GM21390 (cell line): ENCODE data around the gene C16orf54.
A peak's percentile ranks its signal among the peaks of the same experiment; 100 is the strongest.
"Not testable (repeated sequence)": the region's sequence is repeated elsewhere in the genome, so short reads cannot be mapped to it uniquely, and the experiment has no call there.

ENCODE experiments used
- ATAC-seq: cut with Tn5 transposase; IDR thresholded peaks from one replicate; pipeline ENCODE4 v1.9.1; 2021; ENCODE audit not compliant: unreplicated experiment

Gene C16orf54

GRCh38 chr16:29745853-29746345 lies at the start of gene C16orf54:
TSS of gene C16orf54 (minus strand) at chr16:29745990. CDS start at chr16:29744951, 1,039 bp downstream.
- ATAC-seq, result peak; percentile 63

GRCh38 chr16:29794231-29794710 lies 48.5 kb upstream of the C16orf54 start:
- no peak for ATAC-seq

- ATAC-seq, result not testable (repeated sequence)
These were observed 47.4 kb upstream of the C16orf54 start for GRCh38 chr16:29793153-29793552.

- ATAC-seq, result no peak
These were observed 46.3 kb upstream of the C16orf54 start for GRCh38 chr16:29791845-29792807.

- ATAC-seq, result peak; percentile 24
These were observed 45.4 kb upstream of the C16orf54 start for GRCh38 chr16:29790949-29791844.

GRCh38 chr16:29790183-29790948 lies 44.6 kb upstream of the C16orf54 start, which contains the start of gene KIF22:
TSS of gene KIF22 (plus strand) at chr16:29790751. CDS start at chr16:29790760, 9 bp downstream.
- ATAC-seq, result peak; percentile 92

GRCh38 chr16:29789775-29790182 lies 44.0 kb upstream of the C16orf54 start:
- ATAC-seq, result no peak

- ATAC-seq, result not testable (repeated sequence)
These were observed 41.4 kb upstream of the C16orf54 start for GRCh38 chr16:29787155-29787554.

GRCh38 chr16:29784901-29785500 lies 39.2 kb upstream of the C16orf54 start:
- no peak for ATAC-seq

GRCh38 chr16:29784157-29784556 lies 38.4 kb upstream of the C16orf54 start:
- ATAC-seq, result no peak

- not testable (repeated sequence) for ATAC-seq
These were observed 37.5 kb upstream of the C16orf54 start for GRCh38 chr16:29783094-29783953.

- ATAC-seq, result no peak
These were observed 33.7 kb upstream of the C16orf54 start for GRCh38 chr16:29779474-29779873.

GRCh38 chr16:29777576-29778350 lies 32.0 kb upstream of the C16orf54 start, which contains the start of gene ZG16:
TSS of gene ZG16 (plus strand) at chr16:29778256. CDS start at chr16:29779267, 1,011 bp downstream.
- no peak for ATAC-seq

GRCh38 chr16:29775742-29776408 lies 30.1 kb upstream of the C16orf54 start:
- ATAC-seq, result no peak

GRCh38 chr16:29774730-29775129 lies 28.9 kb upstream of the C16orf54 start:
- ATAC-seq, result no peak

- ATAC-seq, result not testable (repeated sequence)
These were observed 26.5 kb upstream of the C16orf54 start for GRCh38 chr16:29772330-29772729.

- no peak for ATAC-seq
These were observed 24.6 kb upstream of the C16orf54 start for GRCh38 chr16:29770250-29770929.
